ENCODE data around the gene CFAP299.

Gene CFAP299

GRCh38 chr4:80540349-80540748, 204.8 kb downstream of the CFAP299 start:
- Histone ChIP-seq H3K4me1 (ENCODE audit: control extremely low read depth in 1 of 4, control insufficient read depth in 4 of 4, insufficient read depth in 4 of 4, low read length in 3 of 4) (no peaks in the 10 kb centered on the region), H3K36me3 (ENCODE audit: control insufficient read depth in 4 of 4, insufficient read depth in 4 of 4, low read length in 3 of 4) (no peaks in the 10 kb centered on the region), H3K27me3 (replicated peaks in 2 of 5; ENCODE audit: control insufficient read depth in 4 of 5, insufficient read depth in 5 of 5, low read length in 4 of 5) (peaks cover 0 to 20% (median 8%) of the 10 kb centered on the region in 5 experiments), H3K27ac (ENCODE audit: insufficient read depth in 1 of 2, low read depth in 1 of 2, low read length in 2 of 2, poor library complexity in 1 of 2, severe bottlenecking in 2 of 2) (no peak overlapping the region), H3K4me3 (ENCODE audit: control insufficient read depth in 1 of 7, extremely low read depth in 1 of 7, insufficient read depth in 4 of 7, low read depth in 2 of 7, low read length in 6 of 7) (no peak overlapping the region), H3K9me3 (ENCODE audit: control extremely low read depth in 1 of 5, control insufficient read depth in 4 of 5, insufficient read depth in 2 of 5, low read depth in 1 of 5, low read length in 4 of 5) (no peaks in the 10 kb centered on the region)
- ChIA-PET CTCF (no interaction called here), POLR2A (interaction anchor here (0.8 kb wide), 1 partner anchor 11 kb away, joined by 3 read pairs; no protein-coding TSS in a partner anchor)
- no peak for DNase-seq
- no CpG with 5 or more reads among the region's 1 CpG for WGBS (ENCODE audit: insufficient coverage)

GRCh38 chr4:80540785-80541469, 205.4 kb downstream of the CFAP299 start:
- ChIA-PET CTCF (no interaction called here), POLR2A (no interaction called here)
- Histone ChIP-seq H3K4me1 (ENCODE audit: control extremely low read depth in 1 of 4, control insufficient read depth in 4 of 4, insufficient read depth in 4 of 4, low read length in 3 of 4) (no peaks in the 10 kb centered on the region), H3K27ac (ENCODE audit: insufficient read depth in 1 of 2, low read depth in 1 of 2, low read length in 2 of 2, poor library complexity in 1 of 2, severe bottlenecking in 2 of 2) (no peak overlapping the region), H3K4me3 (ENCODE audit: control insufficient read depth in 1 of 7, extremely low read depth in 1 of 7, insufficient read depth in 4 of 7, low read depth in 2 of 7, low read length in 6 of 7) (no peak overlapping the region), H3K9me3 (ENCODE audit: control extremely low read depth in 1 of 5, control insufficient read depth in 4 of 5, insufficient read depth in 2 of 5, low read depth in 1 of 5, low read length in 4 of 5) (no peaks in the 10 kb centered on the region), H3K27me3 (replicated peaks in 2 of 5; ENCODE audit: control insufficient read depth in 4 of 5, insufficient read depth in 5 of 5, low read length in 4 of 5) (peaks cover 0 to 23% (median 8%) of the 10 kb centered on the region in 5 experiments), H3K36me3 (ENCODE audit: control insufficient read depth in 4 of 4, insufficient read depth in 4 of 4, low read length in 3 of 4) (no peaks in the 10 kb centered on the region)
- no CpG with 5 or more reads among the region's 5 CpGs for whole genome bisulfite sequencing (ENCODE audit: insufficient coverage)
- no peak for DNase-seq

DNA sequence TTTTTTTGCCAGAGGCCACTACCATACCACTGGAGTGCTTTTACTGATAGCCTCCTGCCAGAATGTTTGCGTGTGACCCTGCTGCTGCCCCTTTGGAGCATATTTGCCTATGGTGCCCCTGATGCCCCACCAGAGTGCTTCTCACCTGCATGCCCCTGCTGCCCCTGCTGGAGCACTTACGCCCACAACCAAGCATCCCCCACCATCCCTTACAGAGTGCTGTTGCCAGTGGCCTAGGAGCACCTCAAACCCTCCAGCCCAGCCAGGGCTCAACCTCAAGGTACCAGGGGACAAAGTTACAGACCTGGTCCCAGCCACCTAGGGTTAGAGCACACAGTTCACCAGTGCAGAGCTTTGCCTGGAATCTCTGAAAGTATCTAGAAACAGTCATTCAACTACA, 207.2 kb downstream of the CFAP299 start:
- POLR2A ChIA-PET, result no interaction called here
- WGBS (ENCODE audit: insufficient coverage), result 100% methylated on average over 2 of the region's 2 CpGs
- Histone ChIP-seq H3K27me3 (replicated peaks in 2 of 5; ENCODE audit: control insufficient read depth in 4 of 5, insufficient read depth in 5 of 5, low read length in 4 of 5) (peaks cover 0 to 23% (median 8%) of the 10 kb centered on the region in 5 experiments), H3K4me1 (ENCODE audit: control extremely low read depth in 1 of 4, control insufficient read depth in 4 of 4, insufficient read depth in 4 of 4, low read length in 3 of 4) (no peaks in the 10 kb centered on the region), H3K27ac (ENCODE audit: insufficient read depth in 1 of 2, low read depth in 1 of 2, low read length in 2 of 2, poor library complexity in 1 of 2, severe bottlenecking in 2 of 2) (no peak overlapping the region), H3K36me3 (ENCODE audit: control insufficient read depth in 4 of 4, insufficient read depth in 4 of 4, low read length in 3 of 4) (no peaks in the 10 kb centered on the region), H3K9me3 (ENCODE audit: control extremely low read depth in 1 of 5, control insufficient read depth in 4 of 5, insufficient read depth in 2 of 5, low read depth in 1 of 5, low read length in 4 of 5) (no peaks in the 10 kb centered on the region), H3K4me3 (ENCODE audit: control insufficient read depth in 1 of 7, extremely low read depth in 1 of 7, insufficient read depth in 4 of 7, low read depth in 2 of 7, low read length in 6 of 7) (no peak overlapping the region)
- no peak for DNase-seq
- CTCF ChIA-PET, result no interaction called here

DNA sequence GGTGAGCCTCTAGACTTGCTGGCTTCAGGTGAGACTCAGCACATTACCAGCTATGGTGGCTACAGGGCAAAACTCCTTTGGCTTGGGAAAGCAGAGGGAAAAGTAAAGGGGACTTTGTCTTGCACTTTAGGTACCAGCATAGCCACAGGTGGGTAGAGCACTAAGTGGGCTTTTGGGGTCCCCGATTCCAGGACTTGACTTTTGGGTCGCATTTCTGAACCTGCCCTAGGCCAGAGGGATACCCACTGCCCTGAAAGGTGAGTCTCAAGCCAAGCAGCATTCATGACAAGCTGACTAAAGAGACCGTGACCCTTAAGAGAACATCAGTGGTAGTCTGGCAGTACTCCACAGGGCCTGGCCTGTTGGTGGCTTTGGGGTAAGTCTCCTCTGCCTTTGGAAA, 224.8 kb downstream of the CFAP299 start:
- ChIA-PET POLR2A (no interaction called here), CTCF (interaction anchor here (1.2 kb wide), 1 partner anchor 10 kb away, joined by 3 read pairs; no protein-coding TSS in a partner anchor)

DNA sequence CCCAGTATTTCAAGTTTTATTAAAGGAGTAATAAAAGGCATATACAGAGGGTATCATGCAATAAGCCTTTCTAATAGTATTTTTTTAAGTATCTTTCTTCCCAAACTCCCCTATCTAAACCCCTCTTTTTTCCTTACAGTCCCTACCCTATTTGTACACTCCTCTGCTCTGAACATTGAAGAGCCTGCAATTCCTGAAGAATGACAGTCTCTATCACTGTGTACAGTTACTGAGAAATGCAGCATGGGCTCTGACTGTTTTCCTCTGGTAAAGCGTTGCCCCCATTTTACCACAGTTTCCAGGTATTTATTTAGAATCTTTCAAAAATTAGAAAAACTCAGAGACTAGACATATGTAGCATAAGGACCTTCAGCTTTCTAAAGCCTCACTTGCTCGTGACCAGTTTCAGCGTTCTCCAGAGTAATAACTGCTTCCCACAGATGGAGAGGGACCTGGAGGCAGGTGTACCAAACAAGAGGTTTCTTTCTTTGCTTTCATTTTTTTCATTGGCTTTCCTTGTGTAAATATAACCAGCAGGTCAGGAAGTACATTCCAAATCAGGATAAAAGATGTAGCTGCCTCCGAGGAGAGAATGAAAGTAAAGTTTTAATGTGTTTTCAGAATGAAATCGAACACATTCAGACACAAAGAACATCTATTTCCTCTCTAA, 230.8 kb downstream of the CFAP299 start:
- Histone ChIP-seq H3K27me3 (replicated peaks in 2 of 5; ENCODE audit: control insufficient read depth in 4 of 5, insufficient read depth in 5 of 5, low read length in 4 of 5) (peaks cover 0 to 24% (median 9%) of the 10 kb centered on the region in 5 experiments), H3K9me3 (ENCODE audit: control extremely low read depth in 1 of 5, control insufficient read depth in 4 of 5, insufficient read depth in 2 of 5, low read depth in 1 of 5, low read length in 4 of 5) (peaks cover 0 to 10% (median 4%) of the 10 kb centered on the region in 5 experiments), H3K4me1 (ENCODE audit: control extremely low read depth in 1 of 4, control insufficient read depth in 4 of 4, insufficient read depth in 4 of 4, low read length in 3 of 4) (no peaks in the 10 kb centered on the region), H3K4me3 (ENCODE audit: control insufficient read depth in 1 of 7, extremely low read depth in 1 of 7, insufficient read depth in 4 of 7, low read depth in 2 of 7, low read length in 6 of 7) (no peak overlapping the region), H3K27ac (ENCODE audit: insufficient read depth in 1 of 2, low read depth in 1 of 2, low read length in 2 of 2, poor library complexity in 1 of 2, severe bottlenecking in 2 of 2) (no peak overlapping the region), H3K36me3 (ENCODE audit: control insufficient read depth in 4 of 4, insufficient read depth in 4 of 4, low read length in 3 of 4) (no peaks in the 10 kb centered on the region)
- no peak for DNase-seq
- WGBS (ENCODE audit: insufficient coverage), result 100% methylated on average over 2 of the region's 5 CpGs
- ChIA-PET CTCF (no interaction called here), POLR2A (no interaction called here)

More for the DNA sequence above, 224.8 kb downstream of the CFAP299 start:
- 96% methylated on average over 3 of the region's 3 CpGs for WGBS (ENCODE audit: insufficient coverage)
- Histone ChIP-seq H3K9me3 (ENCODE audit: control extremely low read depth in 1 of 5, control insufficient read depth in 4 of 5, insufficient read depth in 2 of 5, low read depth in 1 of 5, low read length in 4 of 5) (peaks cover 0 to 10% (median 5%) of the 10 kb centered on the region in 5 experiments), H3K27ac (ENCODE audit: insufficient read depth in 1 of 2, low read depth in 1 of 2, low read length in 2 of 2, poor library complexity in 1 of 2, severe bottlenecking in 2 of 2) (no peak overlapping the region), H3K4me1 (ENCODE audit: control extremely low read depth in 1 of 4, control insufficient read depth in 4 of 4, insufficient read depth in 4 of 4, low read length in 3 of 4) (no peaks in the 10 kb centered on the region), H3K4me3 (ENCODE audit: control insufficient read depth in 1 of 7, extremely low read depth in 1 of 7, insufficient read depth in 4 of 7, low read depth in 2 of 7, low read length in 6 of 7) (no peak overlapping the region), H3K27me3 (replicated peaks in 2 of 5; ENCODE audit: control insufficient read depth in 4 of 5, insufficient read depth in 5 of 5, low read length in 4 of 5) (peaks cover 0 to 4% (median 3%) of the 10 kb centered on the region in 5 experiments), H3K36me3 (ENCODE audit: control insufficient read depth in 4 of 4, insufficient read depth in 4 of 4, low read length in 3 of 4) (no peaks in the 10 kb centered on the region)
- no peak for DNase-seq

DNA sequence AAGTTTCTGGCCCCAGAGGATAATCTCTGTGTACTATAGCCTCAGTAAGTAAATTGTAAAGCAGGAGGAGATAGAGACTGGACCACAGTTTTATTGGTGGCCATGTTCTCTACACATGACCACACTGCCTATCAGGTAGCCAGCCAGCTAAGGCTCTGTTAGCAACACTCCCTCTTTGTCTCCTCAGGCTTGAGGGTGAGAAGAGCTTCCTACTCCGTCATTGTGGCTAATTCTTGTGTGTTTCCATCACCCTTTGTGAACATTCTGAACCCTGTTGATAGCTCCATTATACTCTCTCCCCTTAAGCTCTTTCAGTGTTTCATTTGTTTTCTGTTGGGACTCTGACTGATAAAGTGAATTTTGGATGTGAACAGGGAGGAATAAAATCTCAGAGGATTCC, 233.4 kb downstream of the CFAP299 start:
- ChIA-PET CTCF (no interaction called here), POLR2A (no interaction called here)
- H3K27ac ChIP-seq (ENCODE audit: insufficient read depth in 1 of 2, low read depth in 1 of 2, low read length in 2 of 2, poor library complexity in 1 of 2, severe bottlenecking in 2 of 2), result no peak overlapping the region
- WGBS (ENCODE audit: insufficient coverage), result 83% methylated on average over 1 of the region's 1 CpG
- no peaks in the 10 kb centered on the region for H3K4me1 ChIP-seq (ENCODE audit: control extremely low read depth in 1 of 4, control insufficient read depth in 4 of 4, insufficient read depth in 4 of 4, low read length in 3 of 4)
- no peak overlapping the region for H3K4me3 ChIP-seq (ENCODE audit: control insufficient read depth in 1 of 7, extremely low read depth in 1 of 7, insufficient read depth in 4 of 7, low read depth in 2 of 7, low read length in 6 of 7)
- no peaks in the 10 kb centered on the region for H3K36me3 ChIP-seq (ENCODE audit: control insufficient read depth in 4 of 4, insufficient read depth in 4 of 4, low read length in 3 of 4)
- H3K9me3 ChIP-seq (ENCODE audit: control extremely low read depth in 1 of 5, control insufficient read depth in 4 of 5, insufficient read depth in 2 of 5, low read depth in 1 of 5, low read length in 4 of 5), result peaks cover 0 to 2% (median 0%) of the 10 kb centered on the region in 5 experiments
- peaks cover 0 to 22% (median 7%) of the 10 kb centered on the region in 5 experiments for H3K27me3 ChIP-seq (replicated peaks in 2 of 5; ENCODE audit: control insufficient read depth in 4 of 5, insufficient read depth in 5 of 5, low read length in 4 of 5)
- DNase-seq, result no peak

GRCh38 chr4:80576796-80577195, 241.3 kb downstream of the CFAP299 start:
- CTCF ChIA-PET, result no interaction called here
- POLR2A ChIA-PET, result no interaction called here

More at GRCh38 chr4:80576796-80577195, 241.3 kb downstream of the CFAP299 start:
- Histone ChIP-seq H3K4me1 (ENCODE audit: control extremely low read depth in 1 of 4, control insufficient read depth in 4 of 4, insufficient read depth in 4 of 4, low read length in 3 of 4) (peaks cover 0 to 9% (median 7%) of the 10 kb centered on the region in 4 experiments), H3K4me3 (ENCODE audit: control insufficient read depth in 1 of 7, extremely low read depth in 1 of 7, insufficient read depth in 4 of 7, low read depth in 2 of 7, low read length in 6 of 7) (no peak overlapping the region), H3K27ac (ENCODE audit: insufficient read depth in 1 of 2, low read depth in 1 of 2, low read length in 2 of 2, poor library complexity in 1 of 2, severe bottlenecking in 2 of 2) (no peak overlapping the region), H3K27me3 (replicated peaks in 2 of 5; ENCODE audit: control insufficient read depth in 4 of 5, insufficient read depth in 5 of 5, low read length in 4 of 5) (peaks cover 0 to 8% (median 0%) of the 10 kb centered on the region in 5 experiments), H3K36me3 (ENCODE audit: control insufficient read depth in 4 of 4, insufficient read depth in 4 of 4, low read length in 3 of 4) (no peaks in the 10 kb centered on the region), H3K9me3 (ENCODE audit: control extremely low read depth in 1 of 5, control insufficient read depth in 4 of 5, insufficient read depth in 2 of 5, low read depth in 1 of 5, low read length in 4 of 5) (peaks cover 0 to 2% (median 0%) of the 10 kb centered on the region in 5 experiments)
- no CpG with 5 or more reads among the region's 1 CpG for WGBS (ENCODE audit: insufficient coverage)
- no peak for DNase-seq
